ENCODE data around the gene SMIM10.
"Not testable (repeated sequence)": the region's sequence is repeated elsewhere in the genome, so short reads cannot be mapped to it uniquely, and the experiment has no call there.

The SMIM10 gene

GRCh38 chrX:135015523-135016245, 24.9 kb downstream of the SMIM10 start:
- DNase-seq: no peak

GRCh38 chrX:135019890-135020289, 29.1 kb downstream of the SMIM10 start:
- not testable (repeated sequence) for DNase-seq

GRCh38 chrX:135023791-135024190, 33.0 kb downstream of the SMIM10 start:
- DNase-seq: not testable (repeated sequence)

GRCh38 chrX:135024526-135024925, 33.7 kb downstream of the SMIM10 start:
- DNase-seq: no peak

- DNase-seq: not testable (repeated sequence)
Observed at GRCh38 chrX:135030207-135030963, 39.6 kb downstream of the SMIM10 start.

DNA sequence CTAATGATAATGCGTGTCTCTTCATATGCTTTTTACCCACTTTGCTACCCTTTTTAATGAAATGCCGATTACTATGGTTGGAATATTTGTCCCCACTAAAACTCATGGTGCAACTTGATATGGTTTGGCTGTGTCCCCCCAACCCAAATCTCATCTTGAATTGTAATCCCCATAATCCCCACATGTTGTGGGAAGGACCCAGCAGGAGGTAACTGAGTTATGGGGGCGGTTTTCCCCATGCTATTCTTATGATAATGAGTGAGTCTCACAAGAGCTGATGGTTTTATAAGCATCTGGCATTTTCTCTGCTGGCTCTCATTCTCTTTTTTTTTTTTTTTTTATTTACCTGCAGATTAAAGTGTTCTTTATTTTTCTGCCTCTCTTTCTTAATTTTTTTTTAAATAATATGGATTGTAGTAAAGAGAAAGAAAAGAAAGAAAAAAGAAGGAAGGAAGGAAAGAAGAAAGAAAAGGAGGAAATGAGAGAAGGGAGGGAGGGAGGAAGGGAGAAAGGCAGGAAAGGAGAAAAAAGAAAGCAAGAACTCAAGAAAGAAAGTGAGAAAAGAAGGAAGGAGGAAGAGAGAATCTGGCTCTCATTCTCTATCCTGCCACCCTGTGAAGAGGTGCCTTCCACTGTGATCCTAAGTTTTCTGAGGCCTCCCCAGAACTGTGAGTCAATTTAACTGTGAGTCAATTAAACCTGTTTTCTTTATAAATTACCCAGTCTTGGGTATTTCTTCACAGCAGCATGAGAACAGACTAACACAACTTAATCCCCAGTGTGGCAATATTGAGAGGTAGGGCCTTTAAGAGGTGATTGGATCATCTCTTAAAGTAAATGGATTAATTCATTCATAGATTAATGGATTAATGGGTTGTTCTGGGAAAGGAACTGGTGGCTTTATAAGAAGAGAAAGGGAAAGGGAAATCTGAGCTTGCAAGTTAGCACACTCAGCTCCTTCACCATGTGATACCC, 50.6 kb downstream of the SMIM10 start:
- not testable (repeated sequence) for DNase-seq

Measured in C1 segment of cervical spinal cord (tissue), 14 donors.